Omental fat pad (tissue), 4 donors: ENCODE measurements around the gene MED12L. TPM values are rescaled to one million over a fixed set of nuclear protein-coding genes. Genes with fewer than 3 reads are reported as not detected.

Experiments
- ATAC-seq: fragments of 150-250 bp; one replicate; pipeline ENCODE4 v1.9.1; 2016; ENCODE audit warnings: mild to moderate bottlenecking, moderate library complexity; ENCODE audit not compliant: low FRiP score
- DNase-seq: peaks from one replicate; pipeline ENCODE4 v3.0.0-alpha.2; 2019; ENCODE audit warnings: low spot score
- total RNA-seq, 4 donors: library from RNA; depleted of rRNA; stranded (reverse); fragments of >200 nt; gene quantifications; one replicate each; pipeline ENCODE4 v1.1.0, GENCODE V29; 2016
- TF ChIP-seq, protein P1 (sequence below), 3 donors: fragments of 450-650 bp; IDR thresholded peaks; one replicate each; pipeline ENCODE4 v1.5.1; 2016 to 2017; ENCODE audit warnings: antibody characterized with exemption in 3 of 3, mild to moderate bottlenecking in 3 of 3, moderate library complexity in 2 of 3

Gene MED12L
- total RNA-seq, 4 donors from 2014 or later, result 0.16 to 0.37 (median 0.31) TPM

DNA sequence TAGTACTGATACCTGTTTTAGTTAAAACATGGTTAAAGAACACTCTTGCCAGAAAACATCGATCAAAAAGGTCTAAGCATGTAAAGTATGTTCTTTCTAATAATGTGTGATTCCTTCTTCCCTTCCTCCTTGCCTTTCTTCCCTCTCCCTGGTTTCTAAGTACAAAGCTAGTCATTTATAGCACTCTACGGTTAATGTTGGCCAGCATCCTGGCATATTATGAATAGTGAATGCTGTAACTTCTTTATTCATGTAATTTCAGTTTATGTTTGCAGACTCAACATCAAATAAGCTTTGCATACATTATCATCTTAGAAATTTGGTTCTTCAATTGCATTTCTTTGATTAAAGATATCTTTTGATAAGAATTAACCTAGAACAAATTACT lies 272.0 kb downstream of the MED12L start:
- DNase-seq (no peak), ATAC-seq (no peak)
- TF ChIP-seq, protein P1, sequence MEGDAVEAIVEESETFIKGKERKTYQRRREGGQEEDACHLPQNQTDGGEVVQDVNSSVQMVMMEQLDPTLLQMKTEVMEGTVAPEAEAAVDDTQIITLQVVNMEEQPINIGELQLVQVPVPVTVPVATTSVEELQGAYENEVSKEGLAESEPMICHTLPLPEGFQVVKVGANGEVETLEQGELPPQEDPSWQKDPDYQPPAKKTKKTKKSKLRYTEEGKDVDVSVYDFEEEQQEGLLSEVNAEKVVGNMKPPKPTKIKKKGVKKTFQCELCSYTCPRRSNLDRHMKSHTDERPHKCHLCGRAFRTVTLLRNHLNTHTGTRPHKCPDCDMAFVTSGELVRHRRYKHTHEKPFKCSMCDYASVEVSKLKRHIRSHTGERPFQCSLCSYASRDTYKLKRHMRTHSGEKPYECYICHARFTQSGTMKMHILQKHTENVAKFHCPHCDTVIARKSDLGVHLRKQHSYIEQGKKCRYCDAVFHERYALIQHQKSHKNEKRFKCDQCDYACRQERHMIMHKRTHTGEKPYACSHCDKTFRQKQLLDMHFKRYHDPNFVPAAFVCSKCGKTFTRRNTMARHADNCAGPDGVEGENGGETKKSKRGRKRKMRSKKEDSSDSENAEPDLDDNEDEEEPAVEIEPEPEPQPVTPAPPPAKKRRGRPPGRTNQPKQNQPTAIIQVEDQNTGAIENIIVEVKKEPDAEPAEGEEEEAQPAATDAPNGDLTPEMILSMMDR (IDR thresholded peaks at IDR 0.05), result no peak

DNA sequence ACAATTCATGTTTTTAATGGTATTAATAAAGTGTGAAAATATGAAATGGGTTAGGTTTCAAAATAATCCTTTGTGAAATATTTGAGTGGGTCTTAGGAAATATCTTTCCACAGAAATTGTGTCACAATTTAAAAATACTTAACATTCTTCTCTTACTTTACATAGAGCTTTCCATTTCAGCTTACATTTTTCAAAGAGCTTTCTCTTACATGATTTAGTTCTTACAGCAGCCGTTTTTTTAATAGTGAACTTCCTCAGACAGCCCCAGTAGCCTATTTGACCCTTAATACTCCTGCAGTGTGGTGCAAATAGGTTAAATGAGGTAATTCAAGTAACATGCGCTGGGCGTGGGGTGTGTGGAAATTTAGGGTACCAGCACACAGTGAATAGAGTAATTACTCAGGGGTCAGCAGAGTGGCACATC lies 277.3 kb downstream of the MED12L start:
- TF ChIP-seq, protein P1 (IDR thresholded peaks at IDR 0.05), result no peak
- ATAC-seq, result peak; percentile 82
- no peak for DNase-seq

DNA sequence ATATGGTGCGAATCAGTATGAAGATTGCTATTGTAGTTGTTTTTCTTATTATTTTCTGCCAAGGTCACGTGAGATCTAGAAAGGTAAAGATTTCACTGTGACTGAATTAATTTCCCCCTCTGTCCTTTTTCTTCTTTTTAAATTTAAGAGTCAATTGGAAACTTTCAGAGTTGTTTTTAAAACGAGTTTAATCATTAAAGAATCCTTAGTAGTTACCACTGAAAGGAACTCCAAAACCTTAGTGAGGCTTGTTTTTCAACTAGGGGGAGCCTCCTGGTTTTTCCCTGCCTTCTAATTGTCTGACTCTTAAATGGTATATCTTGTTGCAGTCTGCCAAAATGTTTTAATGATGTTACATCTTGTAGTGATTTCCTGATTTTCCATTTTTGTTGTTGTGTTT lies 281.5 kb downstream of the MED12L start:
- no peak for DNase-seq
- TF ChIP-seq, protein P1 (IDR thresholded peaks at IDR 0.05), result no peak
- no peak for ATAC-seq

DNA sequence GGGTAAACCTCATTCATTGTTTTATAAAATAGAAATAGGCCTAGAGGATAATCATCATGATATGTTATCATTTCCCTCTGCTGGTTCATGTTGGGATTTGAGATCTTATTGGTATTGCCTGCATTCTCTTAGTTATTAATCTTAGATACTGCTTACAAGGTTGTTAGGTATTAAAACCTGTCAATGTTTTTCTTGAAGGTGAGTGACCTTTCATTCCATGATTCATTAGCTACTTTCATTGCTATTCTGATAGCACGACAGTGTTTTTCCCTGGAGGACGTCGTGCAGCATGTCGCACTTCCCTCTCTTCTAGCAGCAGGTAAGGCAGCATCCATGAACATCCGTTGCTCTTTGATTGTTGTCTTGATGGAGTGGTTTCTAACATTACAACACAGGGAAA lies 282.0 kb downstream of the MED12L start:
- no peak for DNase-seq
- ATAC-seq, result no peak

DNA sequence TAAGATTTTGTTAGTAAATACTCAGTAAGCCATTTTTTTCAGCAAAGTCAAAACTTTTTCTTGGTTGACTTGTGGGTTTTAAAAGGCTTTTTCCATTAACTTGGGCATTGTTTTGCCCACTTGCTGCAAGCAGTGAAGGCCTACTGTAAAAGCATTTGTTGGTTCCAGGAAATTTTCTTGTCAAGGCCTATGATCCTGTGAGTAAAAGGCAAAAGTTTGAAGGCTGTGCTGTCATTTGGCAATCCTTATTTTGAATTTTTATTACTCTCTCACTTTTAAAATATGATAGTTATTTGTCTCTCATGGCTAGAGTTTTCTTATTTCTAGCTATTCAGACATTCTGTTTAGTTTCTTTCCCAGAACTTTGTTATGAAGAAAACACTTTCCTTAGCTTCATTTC lies 286.1 kb downstream of the MED12L start:
- DNase-seq (no peak), ATAC-seq (no peak)
- TF ChIP-seq, protein P1 (IDR thresholded peaks at IDR 0.05), result no peak

More for the DNA sequence above, 282.0 kb downstream of the MED12L start:
- TF ChIP-seq, protein P1 (IDR thresholded peaks at IDR 0.05), result no peak

DNA sequence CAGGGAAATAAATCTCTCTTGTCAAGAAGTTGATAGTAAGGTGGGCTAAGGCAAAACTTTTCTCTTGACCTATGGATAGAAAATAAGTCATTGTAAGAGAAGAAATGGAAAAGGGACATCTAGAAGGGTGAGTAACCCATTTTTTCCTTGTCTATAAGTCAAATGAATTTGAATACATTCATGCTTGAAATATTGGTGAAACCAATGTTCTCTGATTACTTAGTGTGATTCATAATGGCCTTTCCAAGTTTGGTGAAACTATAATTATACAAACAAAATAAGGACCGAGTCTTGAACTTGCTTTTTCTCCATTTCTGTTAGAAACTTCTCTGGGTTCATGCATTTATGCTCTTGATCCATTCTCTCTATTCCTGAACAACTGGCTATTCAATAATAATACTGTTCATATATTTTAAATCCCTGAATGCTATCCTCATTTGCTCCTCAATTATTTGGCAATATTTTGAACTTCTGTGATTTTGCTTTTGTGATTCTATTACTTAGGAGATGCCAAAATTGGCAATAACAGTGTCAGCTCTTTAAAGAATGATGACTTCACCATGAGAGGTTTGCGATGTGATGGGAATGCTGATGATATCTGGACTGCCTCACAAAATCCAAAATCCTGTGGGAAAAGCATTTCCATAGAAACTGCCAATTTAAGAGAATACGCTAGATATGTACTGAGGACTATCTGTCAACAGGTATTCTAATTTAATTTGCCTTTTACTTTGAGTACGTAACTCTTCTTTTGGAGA lies 286.8 kb downstream of the MED12L start:
- ATAC-seq, result no peak
- DNase-seq, result no peak
- TF ChIP-seq, protein P1 (IDR thresholded peaks at IDR 0.05), result no peak

DNA sequence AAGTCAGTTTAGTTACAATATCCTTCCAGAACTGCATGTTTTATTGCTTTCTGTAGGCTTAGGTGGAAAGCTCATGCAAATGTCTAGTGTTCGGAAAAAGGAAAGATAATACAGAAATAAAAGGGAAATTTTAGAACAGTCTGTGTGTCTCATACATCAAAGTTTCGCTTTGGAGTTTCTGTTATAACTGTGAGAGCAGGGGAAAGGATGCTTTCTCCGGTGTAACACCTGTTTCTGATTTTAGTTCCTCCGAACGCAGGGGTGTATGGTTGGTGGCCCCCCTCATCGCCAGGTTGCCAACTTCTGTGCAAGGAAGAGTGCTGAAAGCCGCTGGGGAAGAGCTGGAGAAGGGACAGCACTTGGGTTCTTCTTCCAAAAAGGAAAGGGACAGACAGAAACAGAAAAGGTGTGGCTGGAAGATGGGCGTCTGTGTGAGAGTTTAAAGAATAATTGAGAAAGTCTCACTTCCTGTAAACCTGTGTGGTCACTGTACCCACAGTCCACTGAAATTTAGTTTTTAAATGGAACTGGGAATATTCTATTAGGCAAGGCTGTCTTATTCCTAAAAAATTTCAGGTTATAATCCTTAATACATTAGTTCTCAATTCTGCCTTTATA lies 292.4 kb downstream of the MED12L start:
- no peak for DNase-seq
- ATAC-seq, result no peak
- TF ChIP-seq, protein P1 (IDR thresholded peaks at IDR 0.05), result no peak
